Thymus (tissue), 11 donors: Measurements from ENCODE around the gene BCL2L1. TPM values are rescaled to one million over a fixed set of nuclear protein-coding genes. Genes with fewer than 3 reads are reported as not detected.

ENCODE experiments used
- DNase-seq, 9 donors: peaks; one replicate each; pipeline ENCODE4 v3.0.0-alpha.2; 2013; ENCODE audit warnings: low spot score in 9 of 9, low read depth in 6 of 9, missing footprints in 1 of 9
- H3K27ac ChIP-seq, 2 donors: one replicate each; pipeline ENCODE4 v1.5.1; 2013; ENCODE audit warnings: control low read depth in 1 of 2, low read depth in 1 of 2, low read length in 1 of 2, mild to moderate bottlenecking in 1 of 2, moderate library complexity in 1 of 2
- H3K27me3 ChIP-seq, 2 donors: one replicate each; pipeline ENCODE4 v1.5.1; 2013; ENCODE audit warnings: low read length in 1 of 2; ENCODE audit not compliant: control insufficient read depth in 2 of 2, insufficient read depth in 1 of 2
- H3K36me3 ChIP-seq, 2 donors: one replicate each; pipeline ENCODE4 v1.5.1; 2013; ENCODE audit warnings: low read length in 1 of 2, mild to moderate bottlenecking in 1 of 2, moderate library complexity in 1 of 2; ENCODE audit not compliant: control insufficient read depth in 2 of 2, insufficient read depth in 2 of 2
- H3K4me1 ChIP-seq, 2 donors: one replicate each; pipeline ENCODE4 v1.5.1; 2013; ENCODE audit warnings: low read length in 2 of 2; ENCODE audit not compliant: control insufficient read depth in 2 of 2, insufficient read depth in 2 of 2
- H3K4me3 ChIP-seq, 2 donors: one replicate each; pipeline ENCODE4 v1.5.1; 2013; ENCODE audit warnings: low read length in 2 of 2, control low read depth in 1 of 2, mild to moderate bottlenecking in 1 of 2
- H3K9me3 ChIP-seq, 2 donors: one replicate each; pipeline ENCODE4 v1.5.1; 2013; ENCODE audit warnings: low read length in 1 of 2, mild to moderate bottlenecking in 1 of 2; ENCODE audit not compliant: control insufficient read depth in 2 of 2, insufficient read depth in 1 of 2
- whole genome bisulfite sequencing: extraction: QIAGEN DNeasy Blood & Tissue Kit; methylation state at CpG from one replicate; pipeline ENCODE4 v1.1.7; 2013; 5-methylcytosine and 5-hydroxymethylcytosine counted together
- polyA plus RNA-seq: library from polyadenylated mRNA; stranded (reverse); fragments of 200-250 nt; gene quantifications from one replicate; pipeline ENCODE4 v1.2.3, GENCODE V29; 2013
- total RNA-seq: library from RNA; stranded (reverse); fragments of 120-200 nt; gene quantifications from one replicate; pipeline ENCODE4 v1.2.4, GENCODE V29; 2013
- donor health status: healthy.

Gene BCL2L1
- total and polyA plus RNA-seq, 2 donors, result 58.3 to 120 TPM

DNA sequence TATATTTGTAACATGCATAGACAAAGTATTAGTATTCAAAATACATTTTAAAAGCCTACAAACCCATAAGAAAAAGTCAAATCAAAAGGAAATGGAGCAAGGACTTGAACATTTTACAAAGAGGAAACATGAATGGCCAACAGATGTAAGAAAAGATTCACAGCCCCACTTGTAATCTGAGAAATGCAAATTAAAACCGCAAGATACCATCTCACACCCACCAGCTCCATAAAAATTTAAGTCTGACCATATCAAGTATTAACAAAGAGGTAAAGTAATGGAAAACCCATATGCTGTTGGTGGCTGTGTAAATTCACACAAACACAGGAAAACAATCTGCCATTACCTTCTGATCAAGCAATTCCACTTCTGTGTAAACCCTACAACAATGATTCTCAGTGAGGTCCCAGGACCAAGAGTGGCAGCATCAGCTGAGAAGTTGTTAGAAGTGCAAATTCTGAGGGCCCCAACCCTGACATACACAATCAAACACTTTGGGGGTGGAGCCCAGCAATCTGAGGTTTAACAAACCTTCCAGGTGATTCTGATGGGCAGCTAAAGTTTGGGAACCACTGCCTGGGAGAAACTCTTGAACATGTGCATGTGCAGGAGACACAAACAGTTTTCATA is 30.9 kb downstream of the BCL2L1 start:
- H3K4me3 ChIP-seq, result peak overlapping the region; percentile 24 to 41
- peaks cover 51 to 78% of the 10 kb centered on the region in 2 donors for H3K36me3 ChIP-seq
- peak overlapping the region; percentile 84 to 91 for H3K27ac ChIP-seq
- no peaks in the 10 kb centered on the region for H3K27me3 ChIP-seq
- WGBS, result 21% methylated on average over 1 of the region's 1 CpG
- DNase-seq, result peak in 1 of 9 donors; percentile 72
- H3K4me1 ChIP-seq, result peaks cover 51 to 92% of the 10 kb centered on the region in 2 donors
- no peaks in the 10 kb centered on the region for H3K9me3 ChIP-seq

GRCh38 chr20:31690124-31690666 is 32.5 kb downstream of the BCL2L1 start:
- H3K27ac ChIP-seq, result peak overlapping the region in 1 of 2 donors; percentile 91
- no peaks in the 10 kb centered on the region for H3K9me3 ChIP-seq
- DNase-seq, result no peak
- no peaks in the 10 kb centered on the region for H3K27me3 ChIP-seq
- peaks cover 53 to 93% of the 10 kb centered on the region in 2 donors for H3K4me1 ChIP-seq
- 97% methylated on average over 3 of the region's 3 CpGs for WGBS
- peak overlapping the region; percentile 16 to 41 for H3K4me3 ChIP-seq
- peaks cover 39 to 77% of the 10 kb centered on the region in 2 donors for H3K36me3 ChIP-seq

GRCh38 chr20:31689141-31689540 is 33.5 kb downstream of the BCL2L1 start:
- Histone ChIP-seq H3K4me3 (peak overlapping the region in 1 of 2 donors; percentile 41), H3K4me1 (peaks cover 52 to 93% of the 10 kb centered on the region in 2 donors), H3K27me3 (no peaks in the 10 kb centered on the region), H3K36me3 (peaks cover 37 to 69% of the 10 kb centered on the region in 2 donors), H3K9me3 (no peaks in the 10 kb centered on the region), H3K27ac (peak overlapping the region in 1 of 2 donors; percentile 91)
- WGBS, result 94% methylated on average over 5 of the region's 5 CpGs
- no peak for DNase-seq

GRCh38 chr20:31687777-31688176 is 34.9 kb downstream of the BCL2L1 start:
- 97% methylated on average over 3 of the region's 3 CpGs for WGBS
- DNase-seq, result no peak

DNA sequence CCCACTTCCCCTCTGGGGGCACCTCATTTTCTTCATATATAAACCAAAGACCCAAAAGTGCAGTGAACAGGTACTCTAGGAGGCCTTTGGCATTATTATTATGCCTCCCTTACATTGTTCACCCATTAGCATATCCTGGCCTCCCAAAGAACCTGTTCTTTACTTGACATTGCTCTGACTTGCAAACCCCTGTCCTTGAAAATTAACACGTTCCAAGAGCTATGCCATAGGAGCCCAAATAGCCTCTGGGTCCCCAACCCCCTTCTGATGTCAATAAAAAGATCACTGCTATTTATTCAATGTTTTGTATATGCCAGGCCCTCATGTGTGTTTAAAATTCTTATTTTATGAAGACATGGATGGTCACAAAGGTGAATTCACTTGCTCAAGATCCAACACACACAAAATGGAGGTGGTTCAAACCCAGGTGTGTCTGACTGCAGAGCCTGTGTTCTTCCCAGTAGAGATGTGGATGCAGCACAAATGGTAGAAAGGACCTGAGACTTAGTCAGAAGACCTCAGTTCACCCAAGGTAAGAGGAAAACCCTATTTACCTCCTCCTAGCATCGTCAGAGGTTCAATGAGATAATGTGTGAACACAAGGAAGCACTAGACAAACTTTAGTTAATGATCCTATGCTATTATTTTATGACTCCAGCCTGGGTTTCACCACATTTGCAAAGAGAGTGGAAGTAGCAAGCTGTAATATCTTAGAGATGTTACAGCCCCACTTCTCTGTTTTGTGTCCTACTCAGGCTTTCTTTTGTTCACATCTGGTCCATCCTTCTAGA is 36.6 kb downstream of the BCL2L1 start:
- Histone ChIP-seq H3K36me3 (peaks cover 31 to 78% of the 10 kb centered on the region in 2 donors), H3K27ac (peak overlapping the region; percentile 93 to 94), H3K9me3 (no peaks in the 10 kb centered on the region), H3K4me3 (no peak overlapping the region), H3K4me1 (peaks cover 59 to 92% of the 10 kb centered on the region in 2 donors), H3K27me3 (no peaks in the 10 kb centered on the region)
- WGBS, result 93% methylated on average over 2 of the region's 2 CpGs
- DNase-seq, result no peak

More at GRCh38 chr20:31687777-31688176, 34.9 kb downstream of the BCL2L1 start:
- H3K27me3 ChIP-seq, result no peaks in the 10 kb centered on the region
- no peaks in the 10 kb centered on the region for H3K9me3 ChIP-seq
- H3K4me1 ChIP-seq, result peaks cover 50 to 92% of the 10 kb centered on the region in 2 donors
- peak overlapping the region; percentile 53 to 77 for H3K27ac ChIP-seq
- peaks cover 30 to 69% of the 10 kb centered on the region in 2 donors for H3K36me3 ChIP-seq
- no peak overlapping the region for H3K4me3 ChIP-seq

- Histone ChIP-seq H3K9me3 (no peaks in the 10 kb centered on the region), H3K4me3 (peak overlapping the region; percentile 51 to 57), H3K27me3 (no peaks in the 10 kb centered on the region), H3K4me1 (peaks cover 72 to 95% of the 10 kb centered on the region in 2 donors), H3K27ac (peak overlapping the region; percentile 94 to 97), H3K36me3 (peaks cover 29 to 79% of the 10 kb centered on the region in 2 donors)
- peak; percentile 69 to 95 (median 86) for DNase-seq
- WGBS, result 12% methylated on average over 11 of the region's 11 CpGs
These were observed 38.3 kb downstream of the BCL2L1 start for GRCh38 chr20:31684153-31685015.

DNA sequence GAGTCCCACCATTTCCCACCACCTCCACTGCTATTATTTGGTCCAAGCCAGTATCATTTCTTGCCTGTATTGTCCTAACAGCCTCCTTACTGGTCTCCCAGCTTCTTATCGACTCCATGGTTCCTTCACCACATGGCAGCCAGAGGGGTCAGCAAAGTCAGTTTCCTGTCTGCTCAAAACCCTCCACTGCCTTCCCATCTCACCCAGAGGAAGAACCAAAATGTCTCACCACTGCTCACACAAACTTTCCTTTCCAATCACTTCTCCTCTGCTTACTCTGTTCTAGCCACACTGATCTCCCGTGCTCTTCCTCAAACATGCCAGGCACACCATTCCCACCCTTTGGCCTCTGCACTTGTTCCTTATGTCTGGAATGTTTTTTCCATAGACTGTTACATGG is 39.7 kb downstream of the BCL2L1 start:
- peak in 1 of 9 donors; percentile 61 for DNase-seq
- WGBS, result 74% methylated on average over 2 of the region's 2 CpGs
- peaks cover 36 to 82% of the 10 kb centered on the region in 2 donors for H3K36me3 ChIP-seq
- H3K9me3 ChIP-seq, result no peaks in the 10 kb centered on the region
- H3K27ac ChIP-seq, result peak overlapping the region; percentile 94
- H3K4me3 ChIP-seq, result peak overlapping the region; percentile 52 to 57
- H3K4me1 ChIP-seq, result peaks cover 84 to 99% of the 10 kb centered on the region in 2 donors
- H3K27me3 ChIP-seq, result no peaks in the 10 kb centered on the region

DNA sequence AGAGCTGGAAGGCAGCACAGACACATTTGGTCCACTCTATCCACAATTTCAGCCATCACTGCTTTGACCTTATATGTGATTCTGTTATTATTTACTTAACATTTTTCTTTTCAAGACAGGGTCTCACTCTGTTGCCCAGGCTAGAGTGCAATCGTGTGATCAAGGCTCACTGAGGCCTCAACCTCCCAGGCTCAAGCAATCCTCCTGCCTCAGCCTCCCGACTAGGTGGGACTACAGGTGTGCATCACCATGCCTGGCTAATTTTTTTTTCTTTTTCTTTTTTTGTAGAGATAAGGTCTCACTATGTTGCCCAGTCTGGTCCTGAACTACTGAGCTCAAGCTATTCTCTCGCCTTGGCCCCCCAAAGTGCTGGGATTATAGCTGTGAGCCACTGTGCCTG is 40.3 kb downstream of the BCL2L1 start:
- Histone ChIP-seq H3K36me3 (peaks cover 40 to 82% of the 10 kb centered on the region in 2 donors), H3K27ac (peak overlapping the region; percentile 55 to 94)
- DNase-seq, result no peak

More for the DNA sequence above, 40.3 kb downstream of the BCL2L1 start:
- 94% methylated on average over 3 of the region's 3 CpGs for WGBS
- H3K4me1 ChIP-seq, result peaks cover 85 to 99% of the 10 kb centered on the region in 2 donors
- H3K9me3 ChIP-seq, result no peaks in the 10 kb centered on the region
- H3K27me3 ChIP-seq, result no peaks in the 10 kb centered on the region
- H3K4me3 ChIP-seq, result peak overlapping the region; percentile 52 to 57
